Measurements from ENCODE around the gene DEDD.

DEDD gene

DNA sequence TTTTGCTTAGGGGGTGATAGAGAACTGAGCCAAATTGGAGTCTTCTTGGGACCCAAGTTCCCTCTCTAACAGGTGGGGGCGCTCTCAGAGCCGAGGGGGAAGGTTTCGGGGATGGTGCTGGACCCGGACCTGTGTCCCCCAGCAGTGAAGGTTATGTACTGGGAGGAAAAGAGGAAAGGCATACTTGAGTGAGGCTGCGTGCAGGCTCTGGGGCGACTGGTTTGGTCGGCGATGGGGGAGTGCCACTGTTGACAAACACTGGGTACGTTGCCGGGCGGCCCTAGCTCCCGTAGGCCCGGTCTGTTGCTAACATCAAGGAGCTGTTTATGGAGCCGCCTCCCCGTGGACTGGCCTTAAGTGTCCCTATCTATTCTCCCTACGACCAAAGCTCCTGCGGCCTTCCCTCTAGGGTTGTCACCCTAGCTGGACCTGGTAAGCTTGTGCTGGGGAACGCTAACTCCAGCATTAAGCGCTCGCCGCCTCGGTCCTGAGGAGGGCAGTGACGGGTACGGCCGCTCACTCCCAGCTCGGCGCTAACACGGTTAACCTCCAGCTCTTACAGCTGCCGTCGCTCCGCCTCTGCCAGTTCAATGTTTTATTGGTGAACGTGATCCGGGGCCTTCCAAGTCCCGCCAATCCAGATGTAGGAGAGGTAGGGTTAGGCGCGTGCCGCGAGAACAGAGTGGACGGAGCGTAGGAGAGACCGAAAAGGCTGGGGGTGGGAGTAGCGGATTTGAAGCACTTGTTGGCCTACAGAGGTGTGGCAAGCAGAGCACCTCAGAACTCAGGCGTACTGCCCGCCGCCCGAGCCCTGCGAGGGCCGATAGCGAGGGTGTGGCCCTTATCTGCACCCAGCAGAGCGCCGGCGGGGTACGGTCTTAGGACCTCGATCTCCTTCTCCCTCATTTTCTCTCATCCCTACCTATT lies 33.5 kb upstream of the DEDD start, which contains the start of gene PPOX:
Gene PPOX, plus strand, starts transcription at position 685 of the 927 bp plus-strand sequence. CDS start 422 bp downstream, outside the sequence.
- DNase-seq: peak; percentile 99
- in situ Hi-C loops (cut with HindIII; ENCODE audit: low pct_ligation_motif_present, low pct_unique_long_range_greater_than_20kb, low sequenced_read_pairs): no loop called here

DNA sequence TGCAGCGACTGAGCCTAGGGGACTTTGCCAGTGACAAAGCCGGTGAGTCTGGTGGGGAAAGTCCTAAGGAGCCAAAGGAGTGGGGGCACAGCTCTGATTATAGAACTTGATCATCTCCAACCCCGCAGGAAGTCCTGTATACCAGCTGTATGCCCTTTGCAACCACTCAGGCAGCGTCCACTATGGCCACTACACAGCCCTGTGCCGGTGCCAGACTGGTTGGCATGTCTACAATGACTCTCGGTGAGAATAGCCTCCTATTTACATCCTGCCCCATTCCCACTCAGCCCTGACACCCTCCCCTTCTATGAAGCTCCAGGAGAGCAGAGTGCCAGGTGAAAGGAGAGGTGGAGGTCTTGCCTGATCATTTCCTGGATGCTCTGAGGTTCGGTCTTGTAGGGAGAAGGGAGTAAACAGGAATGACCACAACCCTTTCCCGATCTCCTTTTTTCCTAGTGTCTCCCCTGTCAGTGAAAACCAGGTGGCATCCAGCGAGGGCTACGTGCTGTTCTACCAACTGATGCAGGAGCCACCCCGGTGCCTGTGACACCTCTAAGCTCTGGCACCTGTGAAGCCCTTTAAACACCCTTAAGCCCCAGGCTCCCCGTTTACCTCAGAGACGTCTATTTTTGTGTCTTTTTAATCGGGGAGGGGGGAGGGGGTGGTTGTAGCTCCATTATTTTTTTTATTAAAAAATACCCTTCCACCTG lies 32.6 kb upstream of the DEDD start:
- DNase-seq: no peak

DNA sequence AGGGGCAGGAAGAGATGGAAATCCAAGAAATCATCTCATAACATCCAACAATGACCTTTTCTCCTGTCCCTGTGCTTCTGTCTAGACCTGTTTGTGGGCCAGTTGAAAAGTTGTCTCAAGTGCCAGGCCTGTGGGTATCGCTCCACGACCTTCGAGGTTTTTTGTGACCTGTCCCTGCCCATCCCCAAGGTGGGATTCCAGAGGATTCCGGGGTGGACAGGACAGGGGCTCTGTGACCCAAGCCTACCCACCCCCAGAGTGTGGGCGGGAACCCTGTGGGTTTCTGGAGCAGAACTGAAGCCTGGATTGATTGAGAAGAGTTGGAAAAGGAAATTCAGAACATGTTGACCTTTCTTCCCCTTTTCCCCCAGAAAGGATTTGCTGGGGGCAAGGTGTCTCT lies 31.3 kb upstream of the DEDD start:
- in situ Hi-C loops (cut with HindIII; ENCODE audit: low pct_ligation_motif_present, low pct_unique_long_range_greater_than_20kb, low sequenced_read_pairs): no loop called here
- DNase-seq: no peak

More for the DNA sequence above, 32.6 kb upstream of the DEDD start:
- in situ Hi-C loops (cut with HindIII; ENCODE audit: low pct_ligation_motif_present, low pct_unique_long_range_greater_than_20kb, low sequenced_read_pairs): no loop called here

DNA sequence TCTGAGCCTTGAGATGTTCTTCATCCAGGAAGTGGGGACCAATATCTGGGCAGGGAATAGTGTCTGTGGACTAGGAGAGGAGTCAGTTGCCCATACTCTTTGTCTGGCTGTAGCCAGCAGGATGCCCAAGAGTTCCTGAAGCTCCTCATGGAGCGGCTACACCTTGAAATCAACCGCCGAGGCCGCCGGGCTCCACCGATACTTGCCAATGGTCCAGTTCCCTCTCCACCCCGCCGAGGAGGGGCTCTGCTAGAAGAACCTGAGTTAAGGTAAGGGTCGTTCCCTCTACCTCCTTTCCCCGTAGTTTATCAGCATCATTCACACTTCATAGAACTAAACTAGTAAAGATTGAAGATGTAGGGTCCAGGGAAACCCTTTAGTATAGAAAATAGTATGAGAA lies 30.3 kb upstream of the DEDD start:
- in situ Hi-C loops (cut with HindIII; ENCODE audit: low pct_ligation_motif_present, low pct_unique_long_range_greater_than_20kb, low sequenced_read_pairs): no loop called here

DNA sequence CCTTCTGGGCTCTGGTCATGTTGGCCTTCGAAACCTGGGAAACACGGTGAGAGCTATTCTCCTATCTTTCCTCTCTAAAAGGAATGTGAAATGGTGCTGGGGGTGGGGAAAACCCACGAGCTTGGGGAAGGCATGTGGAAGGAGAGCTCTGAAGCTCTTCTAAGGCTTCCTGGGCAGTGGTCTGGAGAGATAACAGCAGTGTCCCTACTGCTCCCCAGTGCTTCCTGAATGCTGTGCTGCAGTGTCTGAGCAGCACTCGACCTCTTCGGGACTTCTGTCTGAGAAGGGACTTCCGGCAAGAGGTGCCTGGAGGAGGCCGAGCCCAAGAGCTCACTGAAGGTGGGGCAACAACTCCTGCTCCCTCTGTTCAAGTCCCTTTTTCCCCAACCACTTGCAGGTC lies 29.6 kb upstream of the DEDD start:
- DNase-seq: no peak
- in situ Hi-C loops (cut with HindIII; ENCODE audit: low pct_ligation_motif_present, low pct_unique_long_range_greater_than_20kb, low sequenced_read_pairs): no loop called here

More for the DNA sequence above, 30.3 kb upstream of the DEDD start:
- no peak for DNase-seq

DNA sequence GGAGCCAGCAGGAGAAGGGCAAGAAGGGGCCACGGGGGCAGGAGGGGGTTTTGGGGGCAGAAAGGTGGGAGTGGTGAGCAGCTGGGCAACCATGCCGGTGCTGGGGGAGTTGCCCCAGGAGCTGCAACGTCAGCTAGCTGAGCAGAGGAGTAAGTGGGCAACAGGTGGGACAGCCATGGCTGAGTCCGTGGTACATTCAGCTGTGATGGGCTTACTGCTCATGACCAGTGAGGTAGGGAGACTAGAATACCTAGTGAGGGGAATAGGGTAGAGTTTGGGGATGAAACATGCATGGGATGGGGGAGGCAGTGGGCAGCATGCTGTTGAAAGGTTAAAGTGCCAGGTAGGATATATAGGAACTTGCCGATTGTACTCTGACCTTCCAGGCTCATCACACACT lies 29.2 kb upstream of the DEDD start:
- in situ Hi-C loops (cut with HindIII; ENCODE audit: low pct_ligation_motif_present, low pct_unique_long_range_greater_than_20kb, low sequenced_read_pairs): no loop called here
- DNase-seq: no peak

DNA sequence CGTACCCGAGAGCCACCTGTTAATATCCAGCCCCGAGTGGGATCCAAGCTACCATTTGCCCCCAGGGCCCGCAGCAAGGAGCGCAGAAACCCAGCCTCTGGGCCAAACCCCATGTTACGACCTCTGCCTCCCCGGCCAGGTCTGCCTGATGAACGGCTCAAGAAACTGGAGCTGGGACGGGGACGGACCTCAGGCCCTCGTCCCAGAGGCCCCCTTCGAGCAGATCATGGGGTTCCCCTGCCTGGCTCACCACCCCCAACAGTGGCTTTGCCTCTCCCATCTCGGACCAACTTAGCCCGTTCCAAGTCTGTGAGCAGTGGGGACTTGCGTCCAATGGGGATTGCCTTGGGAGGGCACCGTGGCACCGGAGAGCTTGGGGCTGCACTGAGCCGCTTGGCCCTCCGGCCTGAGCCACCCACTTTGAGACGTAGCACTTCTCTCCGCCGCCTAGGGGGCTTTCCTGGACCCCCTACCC lies 28.2 kb upstream of the DEDD start:
- in situ Hi-C loops (cut with HindIII; ENCODE audit: low pct_ligation_motif_present, low pct_unique_long_range_greater_than_20kb, low sequenced_read_pairs): no loop called here
- DNase-seq: no peak

DNA sequence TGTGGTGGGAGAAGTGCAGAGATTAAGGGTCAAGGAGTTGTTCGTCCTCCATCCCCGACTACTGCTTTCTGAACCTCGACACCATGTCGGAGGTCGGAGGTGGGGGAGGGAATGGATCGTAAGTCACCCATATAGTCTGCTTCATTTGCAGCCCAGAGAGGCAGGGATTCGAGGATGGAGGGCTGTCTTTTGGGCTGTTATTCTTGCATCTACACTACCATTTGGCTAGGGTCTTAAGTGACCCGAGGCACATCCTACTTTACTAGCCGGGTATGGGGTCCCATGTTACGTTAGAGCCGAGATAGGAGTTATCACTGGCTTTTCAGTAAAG lies 27.4 kb upstream of the DEDD start:
- DNase-seq: no peak

DNA sequence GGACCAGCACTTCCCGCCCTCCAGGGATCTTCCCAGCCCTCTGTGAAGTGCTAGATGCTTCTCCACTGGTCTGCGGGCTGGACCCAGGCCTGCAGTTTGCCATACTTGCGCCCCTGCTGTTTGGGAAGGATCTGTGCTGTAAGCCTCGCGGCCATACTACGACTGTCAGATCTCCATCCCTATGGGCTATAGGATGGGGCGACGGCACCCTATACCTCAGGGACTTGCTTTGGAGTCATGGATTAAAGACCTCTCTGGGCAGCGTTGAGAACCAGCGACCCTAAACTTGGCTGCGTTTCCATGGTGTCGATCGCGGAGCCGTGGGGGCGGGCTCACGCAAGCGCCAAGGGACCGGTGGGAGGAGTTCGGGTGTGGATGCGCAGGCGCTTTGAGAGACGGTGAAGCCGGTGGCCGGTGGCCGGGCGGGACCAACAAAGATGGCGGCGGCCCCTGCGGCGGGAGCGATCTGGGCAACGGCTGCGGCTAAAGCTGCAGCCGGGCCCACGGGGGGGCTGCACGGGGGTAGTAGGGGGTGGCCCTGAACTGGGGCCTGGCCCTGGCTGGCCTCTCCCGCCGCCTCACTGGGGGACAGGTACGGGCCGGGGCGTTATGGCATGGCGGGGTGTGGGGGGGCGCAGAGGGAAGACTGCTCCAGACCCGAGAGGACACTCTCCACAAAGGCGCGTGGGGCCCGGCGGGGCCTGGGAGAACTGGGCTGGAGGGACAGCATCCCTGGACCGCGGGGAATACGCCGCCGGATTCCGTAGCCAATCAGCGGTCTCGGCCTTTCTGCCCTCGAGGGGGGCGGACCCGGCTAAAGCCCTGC lies 26.8 kb upstream of the DEDD start, which contains the start of gene USP21:
Gene USP21, plus strand, starts transcription at position 414 of the 826 bp plus-strand sequence. CDS start 1,141 bp downstream, outside the sequence.
- in situ Hi-C loops (cut with HindIII; ENCODE audit: low pct_ligation_motif_present, low pct_unique_long_range_greater_than_20kb, low sequenced_read_pairs): no loop called here
- DNase-seq: peak; percentile 92

More for the DNA sequence above, 27.4 kb upstream of the DEDD start:
- in situ Hi-C loops (cut with HindIII; ENCODE audit: low pct_ligation_motif_present, low pct_unique_long_range_greater_than_20kb, low sequenced_read_pairs): no loop called here

DNA sequence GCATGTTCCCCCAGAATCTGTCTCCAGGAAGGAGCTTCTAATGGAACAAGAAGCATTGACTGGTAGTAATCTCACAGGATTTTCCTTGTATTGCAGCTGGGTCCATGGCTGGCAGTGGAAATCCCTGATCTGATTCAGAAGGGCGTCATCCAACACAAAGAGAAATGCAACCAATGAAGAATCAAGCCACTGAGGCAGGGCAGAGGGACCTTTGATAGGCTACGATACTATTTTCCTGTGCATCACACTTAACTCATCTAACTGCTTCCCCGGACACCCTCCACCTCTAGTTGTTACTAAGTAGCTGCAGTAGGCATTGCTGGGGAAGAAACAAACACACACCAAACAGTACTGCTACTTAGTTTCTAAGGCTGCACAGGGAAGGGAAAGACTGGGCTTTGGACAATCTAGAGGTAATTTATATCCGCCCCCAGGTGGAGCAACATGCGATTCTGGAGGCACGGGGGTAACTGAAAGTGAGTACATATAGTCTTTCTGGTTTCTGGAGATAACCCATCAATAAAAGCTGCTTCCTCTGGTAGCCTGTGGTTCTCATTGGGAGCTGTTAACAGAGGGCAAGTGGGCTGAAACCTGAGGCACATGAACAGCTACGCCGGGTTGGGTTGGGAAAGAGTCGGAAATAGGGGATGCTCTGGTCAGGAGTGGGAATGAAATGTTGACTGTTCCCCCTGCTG lies 26.0 kb upstream of the DEDD start:
- DNase-seq: no peak
- in situ Hi-C loops (cut with HindIII; ENCODE audit: low pct_ligation_motif_present, low pct_unique_long_range_greater_than_20kb, low sequenced_read_pairs): no loop called here

DNA sequence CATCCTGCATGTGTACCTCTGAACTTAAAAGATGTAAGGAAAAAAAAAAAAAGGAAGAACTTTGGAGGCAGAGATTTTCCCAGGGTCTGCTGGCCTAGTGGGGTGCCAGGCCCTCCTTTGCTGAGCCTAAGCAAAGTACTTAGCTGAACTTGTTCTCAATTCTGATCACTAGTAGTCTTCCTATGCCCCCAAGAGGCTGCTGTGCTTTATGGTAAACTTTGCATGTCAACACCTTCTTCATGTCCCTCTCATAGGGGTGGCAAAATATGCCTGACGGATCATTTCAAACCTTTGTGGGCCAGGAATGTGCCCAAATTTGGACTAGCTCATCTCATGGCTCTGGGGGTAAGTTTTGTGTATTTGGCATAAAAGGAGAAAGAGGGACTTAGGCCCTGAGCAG lies 25.4 kb upstream of the DEDD start:
- in situ Hi-C loops (cut with HindIII; ENCODE audit: low pct_ligation_motif_present, low pct_unique_long_range_greater_than_20kb, low sequenced_read_pairs): no loop called here
- no peak for DNase-seq

DNA sequence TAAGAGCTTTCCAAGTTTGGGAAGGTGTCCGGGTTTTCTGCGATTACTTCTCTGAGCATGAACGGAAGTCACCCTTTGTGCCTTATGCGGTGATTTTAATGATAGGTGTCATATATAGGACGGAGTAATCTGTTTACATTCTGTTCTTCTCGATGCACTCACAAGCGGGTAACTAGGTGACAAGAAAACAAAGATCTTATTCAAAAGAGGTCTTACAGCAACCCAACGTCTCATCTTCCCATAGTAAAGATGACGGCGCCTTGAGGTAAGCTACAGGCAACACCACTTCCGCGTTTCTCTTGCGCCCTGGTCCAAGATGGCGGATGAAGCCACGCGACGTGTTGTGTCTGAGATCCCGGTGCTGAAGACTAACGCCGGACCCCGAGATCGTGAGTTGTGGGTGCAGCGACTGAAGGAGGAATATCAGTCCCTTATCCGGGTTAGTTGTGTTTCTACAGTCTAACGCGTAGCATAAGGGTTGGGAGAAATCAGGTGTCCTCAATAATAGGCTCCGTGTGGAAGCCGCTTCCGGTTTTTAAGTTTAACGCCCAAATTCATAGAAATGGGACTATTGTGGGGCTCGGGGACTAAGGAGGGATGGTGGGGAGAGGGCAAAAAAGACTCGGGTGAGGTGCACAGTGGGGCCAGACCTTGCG lies 21.3 kb upstream of the DEDD start, which contains the start of gene UFC1:
Gene UFC1, plus strand, starts transcription at position 297 of the 656 bp plus-strand sequence. Its CDS starts 20 bp downstream, at position 317.
- in situ Hi-C loops (cut with HindIII; ENCODE audit: low pct_ligation_motif_present, low pct_unique_long_range_greater_than_20kb, low sequenced_read_pairs): no loop called here
- DNase-seq: peak; percentile 92

DNA sequence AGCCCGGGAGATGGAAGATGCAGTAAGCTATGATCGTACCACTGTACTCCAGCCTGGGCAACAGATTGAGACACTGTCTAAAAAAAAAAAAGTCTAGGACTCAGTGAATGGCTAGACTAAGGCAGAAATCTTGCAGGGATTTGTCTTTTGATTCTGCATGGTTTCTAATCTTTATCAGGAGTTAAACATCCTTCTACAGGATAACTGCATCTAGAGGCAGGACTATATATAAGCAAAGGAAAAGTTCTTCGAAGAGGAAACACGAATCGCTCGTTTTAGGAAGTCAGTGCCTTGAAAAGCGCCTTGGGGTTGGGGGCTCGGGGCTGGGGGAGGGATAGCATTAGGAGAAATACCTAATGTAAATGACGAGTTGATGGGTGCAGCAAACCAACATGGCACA lies 20.7 kb upstream of the DEDD start:
- in situ Hi-C loops (cut with HindIII; ENCODE audit: low pct_ligation_motif_present, low pct_unique_long_range_greater_than_20kb, low sequenced_read_pairs): no loop called here
- DNase-seq: no peak

DNA sequence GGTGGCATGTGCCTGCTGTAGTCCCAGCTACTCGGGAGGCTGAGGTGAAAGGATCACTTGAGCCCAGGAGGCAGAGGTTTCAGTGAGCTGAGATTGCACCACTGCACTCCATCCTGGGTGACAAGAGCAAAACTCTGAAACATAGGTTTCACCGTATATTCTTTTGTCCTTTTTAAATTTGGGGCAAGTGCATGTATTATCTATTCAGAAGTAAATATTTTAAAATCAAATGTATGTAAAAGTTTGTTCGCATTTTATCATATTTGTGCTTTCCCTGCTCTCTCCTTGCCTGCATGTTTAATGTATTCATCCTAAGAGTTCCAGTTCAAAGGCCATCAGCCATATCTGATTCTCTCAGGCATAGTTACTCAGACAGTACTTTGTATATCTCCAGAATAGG lies 13.4 kb upstream of the DEDD start:
- no peak for DNase-seq
- in situ Hi-C loops (cut with HindIII; ENCODE audit: low pct_ligation_motif_present, low pct_unique_long_range_greater_than_20kb, low sequenced_read_pairs): no loop called here

DNA sequence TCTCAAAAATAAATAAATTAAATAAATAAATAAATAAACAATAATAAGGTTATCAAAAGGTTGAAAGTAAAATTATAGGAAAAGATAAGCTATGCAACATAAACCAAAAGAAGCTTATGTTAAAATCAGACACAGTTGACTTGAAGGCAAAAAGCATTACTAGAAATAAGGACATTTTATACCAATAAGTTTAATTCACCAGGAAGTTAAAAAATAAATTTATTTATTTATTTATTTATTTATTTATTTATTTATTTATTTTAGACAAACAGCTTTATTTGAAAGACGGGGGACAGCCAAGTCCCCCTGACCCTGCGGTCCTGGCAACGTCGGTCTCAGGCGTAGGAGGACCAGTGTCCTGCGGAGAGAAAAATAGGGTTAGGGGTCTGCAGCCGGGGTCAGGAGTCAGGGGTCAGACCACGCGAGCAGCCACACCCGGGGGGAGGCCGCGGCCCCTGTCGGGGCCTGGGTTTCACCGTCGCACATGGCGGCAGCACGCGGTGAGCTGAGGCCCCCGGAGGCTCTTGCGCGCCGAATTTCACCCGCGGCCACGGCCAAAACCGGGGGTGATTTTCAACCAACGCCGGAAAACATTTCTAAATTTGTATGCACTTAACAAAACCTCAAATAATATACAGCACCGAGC lies 8.4 kb upstream of the DEDD start:
- DNase-seq: no peak
- in situ Hi-C loops (cut with HindIII; ENCODE audit: low pct_ligation_motif_present, low pct_unique_long_range_greater_than_20kb, low sequenced_read_pairs): no loop called here

DNA sequence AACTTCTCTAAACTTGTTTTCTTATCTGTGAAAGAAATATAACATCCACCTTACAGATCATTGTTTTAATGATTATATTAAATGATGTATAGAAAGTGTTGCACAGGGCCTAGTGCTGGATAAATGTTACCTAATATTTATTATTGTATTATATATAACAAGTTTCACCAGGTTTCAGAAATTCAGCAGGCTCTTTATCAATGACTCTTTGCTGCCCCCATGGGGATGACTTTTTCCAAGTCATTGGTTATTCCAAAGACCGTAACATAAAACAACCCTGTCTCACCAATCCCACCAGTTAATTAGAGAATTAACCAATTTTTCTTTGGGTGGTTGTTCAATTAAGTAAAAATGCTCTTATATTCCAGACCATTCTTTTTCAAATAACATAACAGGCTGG lies 7.3 kb upstream of the DEDD start:
- DNase-seq: peak; percentile 60
- in situ Hi-C loops (cut with HindIII; ENCODE audit: low pct_ligation_motif_present, low pct_unique_long_range_greater_than_20kb, low sequenced_read_pairs): no loop called here

DNA sequence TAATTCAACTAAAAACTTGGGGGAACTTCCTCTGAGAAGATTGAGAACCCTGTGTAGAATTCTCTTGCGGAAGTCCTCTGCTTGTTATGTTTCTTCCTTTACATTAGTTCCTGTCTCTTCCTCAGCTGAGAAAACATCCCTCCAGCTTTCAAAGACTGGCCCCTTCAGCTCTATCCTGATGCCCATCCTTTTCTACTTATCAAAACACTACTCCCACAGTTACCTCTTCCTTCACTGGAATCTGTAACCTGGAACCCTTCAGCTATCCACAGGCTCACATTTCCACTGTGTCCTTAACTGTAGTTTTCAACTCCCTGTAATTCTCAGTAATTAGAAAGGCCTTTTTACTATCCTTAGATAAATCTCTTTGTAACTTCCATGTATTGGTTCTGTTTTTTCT lies 6.0 kb upstream of the DEDD start:
- in situ Hi-C loops (cut with HindIII; ENCODE audit: low pct_ligation_motif_present, low pct_unique_long_range_greater_than_20kb, low sequenced_read_pairs): no loop called here
- DNase-seq: no peak

Measured in ACHN (cell line).